Tibial nerve (tissue), 4 donors: Measurements from ENCODE around the gene IRGQ. TPM values are rescaled to one million over a fixed set of nuclear protein-coding genes. Genes with fewer than 3 reads are reported as not detected.
A peak's percentile ranks its signal among the peaks of the same experiment; 100 is the strongest.

Source experiments
- DNase-seq, 2 donors: peaks; one replicate each; pipeline ENCODE4 v3.0.0-alpha.2; 2019; ENCODE audit warnings: low spot score in 2 of 2
- H3K27ac ChIP-seq, 4 donors: fragments of 200-600 bp; sonication (generic) in 3 of 4; one replicate each; pipeline ENCODE4 v1.5.1; 2017 to 2019; ENCODE audit warnings: mild to moderate bottlenecking in 1 of 4
- H3K27me3 ChIP-seq, 2 donors: fragments of 200-600 bp; sonication (generic) in 1 of 2; one replicate each; pipeline versions ENCODE4 v1.5.1 to v1.6.0; 2017 to 2019
- H3K36me3 ChIP-seq, 3 donors: fragments of 200-600 bp; sonication (generic); one replicate each; pipeline ENCODE4 v1.5.1; 2018 to 2019
- H3K4me1 ChIP-seq, 4 donors: fragments of 200-600 bp; sonication (generic) in 3 of 4; one replicate each; pipeline ENCODE4 v1.5.1; 2017 to 2019
- H3K4me3 ChIP-seq, 4 donors: fragments of 200-600 bp; sonication (generic) in 3 of 4; one replicate each; pipeline ENCODE4 v1.5.1; 2017 to 2019; ENCODE audit warnings: mild to moderate bottlenecking in 1 of 4, moderate library complexity in 1 of 4
- H3K9me3 ChIP-seq, 4 donors: fragments of 200-600 bp; sonication (generic) in 3 of 4; one replicate each; pipeline ENCODE4 v1.5.1; 2017 to 2019
- EP300 ChIP-seq, 2 donors: sonication (generic); formaldehyde crosslinking; IDR thresholded peaks; one replicate each; pipeline ENCODE4 v1.6.1; 2017; ENCODE audit warnings: antibody characterized with exemption in 2 of 2, mild to moderate bottlenecking in 1 of 2
- POLR2A ChIP-seq, 2 donors: fragments of 450-650 bp; IDR thresholded peaks; one replicate each; pipeline ENCODE4 v1.6.1; 2017; ENCODE audit warnings: antibody characterized with exemption in 2 of 2, mild to moderate bottlenecking in 2 of 2, moderate library complexity in 2 of 2
- WGBS, 2 donors: methylation state at CpG; one replicate each; pipeline ENCODE4 v1.1.5; 2018; 5-methylcytosine and 5-hydroxymethylcytosine counted together
- total RNA-seq, 4 donors: library from RNA; depleted of rRNA; stranded (reverse); fragments of >200 nt; gene quantifications; one replicate each; pipeline ENCODE4 v1.1.0, GENCODE V29; 2016
- TF ChIP-seq, protein P1 (sequence below), 5 experiments: fragments of 200-600 bp in 3 of 5; fragments of 450-650 bp in 2 of 5; sonication (generic) in 3 of 5; IDR thresholded peaks; one replicate each; pipeline ENCODE4 v1.5.1; 2016 to 2019; ENCODE audit warnings: antibody characterized with exemption in 5 of 5, mild to moderate bottlenecking in 3 of 5, moderate library complexity in 2 of 5

Gene IRGQ
- total RNA-seq, 4 donors from 2014 or later, result 21.6 to 26.1 (median 23.6) TPM

- 37 to 42% methylated on average over 8 of the region's 8 CpGs for WGBS, 2 donors
- Histone ChIP-seq H3K9me3 (no peaks in the 10 kb centered on the region), H3K27me3 (no peaks in the 10 kb centered on the region), H3K4me3 (no peak overlapping the region), H3K4me1 (no peaks in the 10 kb centered on the region), H3K27ac (no peak overlapping the region), H3K36me3 (peaks cover 0 to 90% (median 17%) of the 10 kb centered on the region in 3 donors)
- DNase-seq, result peak; percentile 42 to 77
- TF ChIP-seq, protein P1, sequence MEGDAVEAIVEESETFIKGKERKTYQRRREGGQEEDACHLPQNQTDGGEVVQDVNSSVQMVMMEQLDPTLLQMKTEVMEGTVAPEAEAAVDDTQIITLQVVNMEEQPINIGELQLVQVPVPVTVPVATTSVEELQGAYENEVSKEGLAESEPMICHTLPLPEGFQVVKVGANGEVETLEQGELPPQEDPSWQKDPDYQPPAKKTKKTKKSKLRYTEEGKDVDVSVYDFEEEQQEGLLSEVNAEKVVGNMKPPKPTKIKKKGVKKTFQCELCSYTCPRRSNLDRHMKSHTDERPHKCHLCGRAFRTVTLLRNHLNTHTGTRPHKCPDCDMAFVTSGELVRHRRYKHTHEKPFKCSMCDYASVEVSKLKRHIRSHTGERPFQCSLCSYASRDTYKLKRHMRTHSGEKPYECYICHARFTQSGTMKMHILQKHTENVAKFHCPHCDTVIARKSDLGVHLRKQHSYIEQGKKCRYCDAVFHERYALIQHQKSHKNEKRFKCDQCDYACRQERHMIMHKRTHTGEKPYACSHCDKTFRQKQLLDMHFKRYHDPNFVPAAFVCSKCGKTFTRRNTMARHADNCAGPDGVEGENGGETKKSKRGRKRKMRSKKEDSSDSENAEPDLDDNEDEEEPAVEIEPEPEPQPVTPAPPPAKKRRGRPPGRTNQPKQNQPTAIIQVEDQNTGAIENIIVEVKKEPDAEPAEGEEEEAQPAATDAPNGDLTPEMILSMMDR (IDR thresholded peaks at IDR 0.05), result peak; percentile 46 to 53 (median 50)
- no peak for TF ChIP-seq EP300 (IDR thresholded peaks at IDR 0.05)
These were observed 40.7 kb downstream of the IRGQ start for GRCh38 chr19:43555185-43555770.

GRCh38 chr19:43554317-43554895 lies 41.5 kb downstream of the IRGQ start:
- H3K27me3 ChIP-seq, result no peaks in the 10 kb centered on the region
- H3K36me3 ChIP-seq, result peaks cover 0 to 90% (median 17%) of the 10 kb centered on the region in 3 donors
- no peaks in the 10 kb centered on the region for H3K4me1 ChIP-seq
- no peak for DNase-seq
- H3K9me3 ChIP-seq, result no peaks in the 10 kb centered on the region
- no peak overlapping the region for H3K4me3 ChIP-seq
- no peak overlapping the region for H3K27ac ChIP-seq
- TF ChIP-seq, protein P1 (IDR thresholded peaks at IDR 0.05), result no peak
- TF ChIP-seq POLR2A (IDR thresholded peaks at IDR 0.05), result no peak
- TF ChIP-seq EP300 (IDR thresholded peaks at IDR 0.05), result no peak
- WGBS, 2 donors, result 91 to 93% methylated on average over 15 of the region's 15 CpGs

GRCh38 chr19:43553656-43554055 lies 42.3 kb downstream of the IRGQ start:
- Histone ChIP-seq H3K27me3 (no peaks in the 10 kb centered on the region), H3K27ac (no peak overlapping the region), H3K9me3 (no peaks in the 10 kb centered on the region), H3K4me3 (no peak overlapping the region), H3K36me3 (peaks cover 0 to 91% (median 17%) of the 10 kb centered on the region in 3 donors), H3K4me1 (no peaks in the 10 kb centered on the region)
- no peak for DNase-seq
- TF ChIP-seq EP300 (IDR thresholded peaks at IDR 0.05), result no peak
- TF ChIP-seq, protein P1 (IDR thresholded peaks at IDR 0.05), result no peak
- 93 to 98% methylated on average over 3 to 4 of the region's 4 CpGs for WGBS, 2 donors

DNA sequence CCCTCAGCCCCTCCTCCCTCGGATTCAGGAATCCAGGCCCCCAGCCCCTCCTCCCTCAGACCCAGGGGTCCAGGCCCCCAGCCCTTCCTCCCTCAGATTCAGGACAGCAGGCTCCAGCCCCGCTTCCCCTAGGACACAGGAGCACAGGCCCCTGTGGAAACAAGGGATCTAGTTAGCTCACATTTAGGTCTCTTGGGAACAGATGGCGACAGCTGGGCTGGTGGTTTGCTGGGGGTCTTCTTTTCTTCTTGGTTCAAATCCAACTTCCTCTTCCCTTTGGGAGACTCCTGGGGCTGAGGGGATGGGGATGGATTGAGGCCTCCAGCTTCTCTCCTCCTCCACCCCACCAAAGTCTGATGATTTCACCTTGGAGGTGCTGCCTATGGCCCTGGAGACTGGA lies 43.3 kb downstream of the IRGQ start:
- TF ChIP-seq POLR2A (IDR thresholded peaks at IDR 0.05) (no peak), EP300 (IDR thresholded peaks at IDR 0.05) (no peak)
- TF ChIP-seq, protein P1 (IDR thresholded peaks at IDR 0.05), result no peak
- 78% methylated on average over 3 of the region's 3 CpGs for WGBS, 2 donors
- Histone ChIP-seq H3K4me1 (no peaks in the 10 kb centered on the region), H3K36me3 (peaks cover 0 to 87% (median 17%) of the 10 kb centered on the region in 3 donors), H3K4me3 (no peak overlapping the region), H3K27ac (no peak overlapping the region), H3K9me3 (no peaks in the 10 kb centered on the region), H3K27me3 (no peaks in the 10 kb centered on the region)
- no peak for DNase-seq

DNA sequence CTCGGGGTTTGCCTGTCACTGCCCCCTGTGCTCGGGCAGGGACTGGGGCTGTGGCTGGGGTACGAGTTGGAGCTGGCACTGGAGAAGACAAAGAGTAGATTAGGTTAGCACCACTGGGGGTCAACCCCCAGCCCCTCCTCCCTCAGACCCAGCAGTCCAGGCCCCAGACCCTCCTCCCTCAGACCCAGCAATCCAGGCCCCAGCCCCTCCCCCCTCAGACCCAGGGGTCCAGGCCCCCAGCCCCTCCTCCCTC lies 43.8 kb downstream of the IRGQ start:
- WGBS, 2 donors, result 76 to 85% methylated on average over 3 of the region's 3 CpGs
- Histone ChIP-seq H3K27me3 (no peaks in the 10 kb centered on the region), H3K9me3 (no peaks in the 10 kb centered on the region), H3K4me3 (no peak overlapping the region), H3K36me3 (peaks cover 0 to 87% (median 17%) of the 10 kb centered on the region in 3 donors), H3K4me1 (no peaks in the 10 kb centered on the region), H3K27ac (no peak overlapping the region)
- TF ChIP-seq, protein P1 (IDR thresholded peaks at IDR 0.05), result no peak
- DNase-seq, result no peak
